Activated CD4-positive, CD25-positive, alpha-beta regulatory T cell treated with anti-CD3 and anti-CD28 coated beads, Interleukin-2, amount 50 U/mL, for 72 hours (primary cell): ENCODE data around the gene TSHR.

ENCODE experiments used
- DNase-seq: peaks from one replicate; pipeline ENCODE4 v3.0.0; 2021

The TSHR gene

GRCh38 chr14:81144824-81145603 lies 189.6 kb downstream of the TSHR start:
- no peak for DNase-seq

- no peak for DNase-seq
These were observed 191.9 kb downstream of the TSHR start for GRCh38 chr14:81147140-81147897.

- DNase-seq = no peak
These were observed 193.2 kb downstream of the TSHR start for GRCh38 chr14:81148635-81149034.

GRCh38 chr14:81153187-81153586 lies 197.8 kb downstream of the TSHR start:
- DNase-seq = no peak

GRCh38 chr14:81157431-81157830 lies 202.0 kb downstream of the TSHR start:
- DNase-seq = no peak

GRCh38 chr14:81161088-81161487 lies 205.7 kb downstream of the TSHR start:
- no peak for DNase-seq

- DNase-seq = no peak
These were observed 206.3 kb downstream of the TSHR start for GRCh38 chr14:81161749-81162148.

- no peak for DNase-seq
These were observed 207.5 kb downstream of the TSHR start for GRCh38 chr14:81162941-81163340.

- DNase-seq = no peak
These were observed 208.8 kb downstream of the TSHR start for GRCh38 chr14:81164167-81164774.

- no peak for DNase-seq
These were observed 209.8 kb downstream of the TSHR start for GRCh38 chr14:81165188-81165587.

GRCh38 chr14:81166121-81166520 lies 210.7 kb downstream of the TSHR start:
- no peak for DNase-seq

- DNase-seq = no peak
These were observed 213.8 kb downstream of the TSHR start for GRCh38 chr14:81169267-81169666.

GRCh38 chr14:81169711-81170103 lies 214.3 kb downstream of the TSHR start:
- no peak for DNase-seq

- DNase-seq = peak; percentile 87
These were observed 214.8 kb downstream of the TSHR start for GRCh38 chr14:81170104-81170828.

- no peak for DNase-seq
These were observed 215.4 kb downstream of the TSHR start for GRCh38 chr14:81170829-81171195.

- no peak for DNase-seq
These were observed 216.9 kb downstream of the TSHR start for GRCh38 chr14:81172353-81172752.

- DNase-seq = no peak
These were observed 217.5 kb downstream of the TSHR start for GRCh38 chr14:81172881-81173280.

GRCh38 chr14:81176241-81176640 lies 220.8 kb downstream of the TSHR start:
- DNase-seq = no peak

GRCh38 chr14:81177225-81177624 lies 221.8 kb downstream of the TSHR start:
- DNase-seq = no peak

GRCh38 chr14:81178063-81178462 lies 222.6 kb downstream of the TSHR start:
- DNase-seq = no peak

GRCh38 chr14:81179631-81180030 lies 224.2 kb downstream of the TSHR start:
- DNase-seq = no peak

- DNase-seq = no peak
These were observed 232.6 kb downstream of the TSHR start for GRCh38 chr14:81187832-81188522.

GRCh38 chr14:81192594-81192993 lies 237.2 kb downstream of the TSHR start:
- DNase-seq = no peak
